H1 (cell line): ENCODE measurements around the gene MTRFR. TPM values are rescaled to one million over a fixed set of nuclear protein-coding genes. Genes with fewer than 3 reads are reported as not detected.

ENCODE experiments used
- CTCF ChIA-PET: fragments of 300-600 bp; sonication (Branson Sonifier 250); formaldehyde crosslinking; loops from one replicate; lab custom pipeline; 2021; ENCODE audit not compliant: partially characterized antibody; lab: Charles Lee
- POLR2A ChIA-PET: fragments of 300-600 bp; sonication (Branson Sonifier 250); formaldehyde crosslinking; loops from one replicate; lab custom pipeline; 2021; ENCODE audit warnings: inconsistent platforms; ENCODE audit not compliant: partially characterized antibody; lab: Charles Lee
- DNase-seq, 2 experiments: peaks; one replicate each; pipeline versions ENCODE4 v3.0.0 to v3.0.0-alpha.2; 2010 to 2022; ENCODE audit warnings: low spot score in 2 of 2, low read depth in 1 of 2, mixed read lengths in 1 of 2
- FAIRE-seq: peaks from 2 replicates; lab custom pipeline; 2011; peaks lifted over from hg19 to GRCh38; lab: Jason Lieb, UNC
- H2AFZ ChIP-seq: 2 replicates; pipeline ENCODE4 v1.8.1; 2012; ENCODE audit warnings: low read length, inconsistent platforms
- H2AK5ac ChIP-seq: 2 replicates; pipeline ENCODE4 v1.6.1; 2013; ENCODE audit warnings: low read depth, low read length
- H2BK120ac ChIP-seq: replicated peaks from 2 replicates; pipeline ENCODE3; 2013; ENCODE audit warnings: low read depth, low read length, inconsistent platforms
- H2BK12ac ChIP-seq: 2 replicates; pipeline ENCODE4 v1.6.1; 2013; ENCODE audit warnings: low read depth, low read length
- H2BK15ac ChIP-seq: 2 replicates; pipeline ENCODE4 v1.6.1; 2013; ENCODE audit warnings: low read length
- H2BK20ac ChIP-seq: 2 replicates; pipeline ENCODE4 v1.6.1; 2013; ENCODE audit warnings: low read length
- H2BK5ac ChIP-seq: 2 replicates; pipeline ENCODE4 v1.6.1; 2013; ENCODE audit warnings: low read depth, low read length
- H3K14ac ChIP-seq: 2 replicates; pipeline ENCODE4 v1.6.1; 2013; ENCODE audit warnings: inconsistent platforms; ENCODE audit not compliant: insufficient read length
- H3K18ac ChIP-seq: 2 replicates; pipeline ENCODE4 v1.6.1; 2013; ENCODE audit warnings: low read length; ENCODE audit errors: extremely low read depth
- H3K23ac ChIP-seq: 2 replicates; pipeline ENCODE4 v1.6.1; 2013; ENCODE audit warnings: inconsistent platforms; ENCODE audit not compliant: insufficient read length
- H3K23me2 ChIP-seq: 2 replicates; pipeline ENCODE4 v1.6.1; 2013; ENCODE audit warnings: low read depth, low read length
- H3K27ac ChIP-seq: 2 replicates; pipeline ENCODE4 v1.6.1; 2011; ENCODE audit warnings: low read depth, low read length, inconsistent platforms
- H3K27me3 ChIP-seq, 4 experiments: replicated peaks in 1 of 4; 1 replicate in 1 of 4; 2 replicates in 3 of 4; pipeline versions ENCODE4 v1.6.1 to v1.8.1; 2011 to 2013; ENCODE audit warnings: low read length in 3 of 4, mild to moderate bottlenecking in 3 of 4, inconsistent platforms in 2 of 4, mixed read lengths in 2 of 4, moderate library complexity in 1 of 4; ENCODE audit not compliant: control insufficient read depth in 3 of 4, insufficient read depth in 3 of 4; ENCODE audit errors: extremely low read depth in 1 of 4
- H3K36me3 ChIP-seq, 4 experiments: 2 replicates each; pipeline versions ENCODE4 v1.6.1 to v1.8.1; 2011 to 2013; ENCODE audit warnings: mild to moderate bottlenecking in 4 of 4, low read length in 3 of 4, moderate library complexity in 2 of 4, control low read depth in 1 of 4, inconsistent platforms in 1 of 4; ENCODE audit not compliant: insufficient read depth in 4 of 4, control insufficient read depth in 2 of 4
- H3K4ac ChIP-seq: replicated peaks from 2 replicates; pipeline ENCODE3; 2013; ENCODE audit warnings: low read length, low read depth, mixed read lengths, inconsistent platforms; ENCODE audit not compliant: insufficient read length
- H3K4me1 ChIP-seq, 4 experiments: replicated peaks in 1 of 4; 1 replicate in 1 of 4; 2 replicates in 3 of 4; pipeline versions ENCODE4 v1.6.1 to v1.8.1; 2011 to 2013; ENCODE audit warnings: low read length in 3 of 4, inconsistent platforms in 2 of 4, mixed read lengths in 1 of 4; ENCODE audit not compliant: insufficient read depth in 4 of 4, control insufficient read depth in 3 of 4
- H3K4me2 ChIP-seq, 2 experiments: 2 replicates each; pipeline versions ENCODE4 v1.6.1 to v1.8.1; 2011 to 2013; ENCODE audit warnings: low read depth in 2 of 2, low read length in 2 of 2, control low read depth in 1 of 2, inconsistent platforms in 1 of 2, mild to moderate bottlenecking in 1 of 2; ENCODE audit not compliant: insufficient read depth in 1 of 2
- H3K4me3 ChIP-seq, 4 experiments: fragments of 200-600, 300-600 bp in 1 of 4; sonication (generic), shearing (Covaris generic), sonication (Bioruptor Twin) in 1 of 4; 2 replicates each; pipeline versions ENCODE4 v1.5.1 to v1.8.1; 2011 to 2016; ENCODE audit warnings: low read length in 4 of 4, low read depth in 3 of 4, control low read depth in 2 of 4, inconsistent platforms in 2 of 4, mild to moderate bottlenecking in 2 of 4, mixed read lengths in 1 of 4, moderate library complexity in 1 of 4; ENCODE audit not compliant: insufficient read depth in 2 of 4; ENCODE audit errors: extremely low read depth in 1 of 4
- H3K56ac ChIP-seq: replicated peaks from 2 replicates; pipeline ENCODE3; 2013; ENCODE audit warnings: low read depth, mild to moderate bottlenecking, mixed read lengths, low read length, inconsistent platforms; ENCODE audit not compliant: insufficient read length
- H3K79me1 ChIP-seq: 2 replicates; pipeline ENCODE4 v1.6.1; 2013; ENCODE audit warnings: low read depth, low read length, control low read depth
- H3K79me2 ChIP-seq, 2 experiments: 2 replicates each; pipeline versions ENCODE4 v1.6.1 to v1.8.1; 2012 to 2013; ENCODE audit warnings: low read length in 2 of 2, mild to moderate bottlenecking in 2 of 2, inconsistent platforms in 1 of 2; ENCODE audit not compliant: insufficient read depth in 2 of 2, control insufficient read depth in 1 of 2
- H3K9ac ChIP-seq, 4 experiments: replicated peaks in 1 of 4; 1 replicate in 1 of 4; 2 replicates in 3 of 4; pipeline versions ENCODE4 v1.6.1 to v1.8.1; 2011 to 2013; ENCODE audit warnings: low read depth in 3 of 4, low read length in 3 of 4, control low read depth in 2 of 4, mild to moderate bottlenecking in 2 of 4, moderate library complexity in 2 of 4, inconsistent platforms in 1 of 4; ENCODE audit errors: extremely low read depth in 1 of 4
- H3K9me3 ChIP-seq, 2 experiments: 2 replicates each; pipeline versions ENCODE4 v1.6.1 to v1.8.1; 2012 to 2013; ENCODE audit warnings: mild to moderate bottlenecking in 2 of 2, moderate library complexity in 2 of 2, control low read depth in 1 of 2, inconsistent platforms in 1 of 2, low read depth in 1 of 2, low read length in 1 of 2, mixed read lengths in 1 of 2; ENCODE audit not compliant: insufficient read depth in 2 of 2
- H4K20me1 ChIP-seq, 2 experiments: replicated peaks in 1 of 2; 2 replicates each; pipeline versions ENCODE3 to v1.8.1; 2011 to 2013; ENCODE audit warnings: inconsistent platforms in 2 of 2, low read length in 2 of 2, mild to moderate bottlenecking in 1 of 2; ENCODE audit not compliant: insufficient read depth in 2 of 2, control insufficient read depth in 1 of 2
- H4K5ac ChIP-seq: 2 replicates; pipeline ENCODE4 v1.6.1; 2013; ENCODE audit warnings: low read length, low read depth, mixed read lengths, inconsistent platforms; ENCODE audit not compliant: insufficient read length
- H4K8ac ChIP-seq: 2 replicates; pipeline ENCODE4 v1.8.0; 2013; ENCODE audit warnings: mild to moderate bottlenecking, moderate library complexity, low read length, inconsistent platforms; ENCODE audit not compliant: insufficient read depth; ENCODE audit errors: extremely low read depth
- H4K91ac ChIP-seq: replicated peaks from 2 replicates; pipeline ENCODE3; 2013; ENCODE audit warnings: low read length, mixed read lengths, inconsistent platforms; ENCODE audit not compliant: insufficient read length
- CREB1 ChIP-seq: IDR thresholded peaks from 2 replicates; pipeline ENCODE4 v1.6.1; 2012; ENCODE audit warnings: inconsistent platforms
- CTBP2 ChIP-seq: IDR thresholded peaks from 2 replicates; pipeline ENCODE4 v1.7.0; 2011; ENCODE audit warnings: borderline replicate concordance, mild to moderate bottlenecking, moderate library complexity, mixed read lengths, low read length; ENCODE audit not compliant: insufficient read depth, insufficient read length
- EZH2 ChIP-seq: fragments of 200-600 bp; sonication (generic); IDR thresholded peaks from 2 replicates; pipeline ENCODE4 v1.7.1; 2012; ENCODE audit warnings: low read depth, mild to moderate bottlenecking, moderate library complexity, low read length, inconsistent platforms; ENCODE audit not compliant: severe bottlenecking
- HDAC2 ChIP-seq, 2 experiments: fragments of 300-600 bp in 1 of 2; sonication (generic) in 1 of 2; IDR thresholded peaks; 2 replicates each; pipeline ENCODE4 v1.6.1; 2011 to 2012; ENCODE audit warnings: low read depth in 2 of 2, low read length in 2 of 2, mild to moderate bottlenecking in 2 of 2, moderate library complexity in 2 of 2, borderline replicate concordance in 1 of 2, inconsistent platforms in 1 of 2
- HDAC6 ChIP-seq: IDR thresholded peaks from one replicate; pipeline ENCODE4 v1.7.1; 2012; ENCODE audit warnings: low read depth, mild to moderate bottlenecking, inconsistent platforms, low read length, moderate library complexity
- NRF1 ChIP-seq: IDR thresholded peaks from 2 replicates; pipeline ENCODE4 v1.6.1; 2011; ENCODE audit warnings: mild to moderate bottlenecking, low read depth, low read length, improper control_type of control experiment
- POU5F1 ChIP-seq: IDR thresholded peaks from 2 replicates; pipeline ENCODE4 v1.6.1; 2011; ENCODE audit warnings: low read depth, mild to moderate bottlenecking, low read length, moderate library complexity
- RFX5 ChIP-seq: IDR thresholded peaks from 2 replicates; pipeline ENCODE4 v1.6.1; 2011; ENCODE audit warnings: low read depth, low read length, improper control_type of control experiment, borderline replicate concordance
- TCF12 ChIP-seq: IDR thresholded peaks from 2 replicates; pipeline ENCODE4 v1.6.1; 2011; ENCODE audit warnings: low read depth, mild to moderate bottlenecking, low read length
- YY1 ChIP-seq: IDR thresholded peaks from 2 replicates; pipeline ENCODE4 v1.6.1; 2011; ENCODE audit warnings: low read depth, mild to moderate bottlenecking, low read length
- WGBS, 2 experiments: shearing (Covaris generic) in 1 of 2; methylation state at CpG; one replicate each; pipeline versions ENCODE4 v1.1.6 to v1.1.7; 2013 to 2015; ENCODE audit warnings: low lambda C conversion rate in 2 of 2, mixed read lengths in 2 of 2, inconsistent platforms in 1 of 2, low coverage in 1 of 2, missing lambda C conversion rate in 1 of 2; ENCODE audit not compliant: insufficient replicate concordance in 2 of 2, insufficient coverage in 1 of 2, insufficient read length in 1 of 2; ENCODE audit errors: extremely low coverage in 1 of 2, missing lambda C conversion rate in 1 of 2; 5-methylcytosine and 5-hydroxymethylcytosine counted together
- polyA plus RNA-seq, 7 experiments: library from polyadenylated mRNA; depleted of rRNA in 3 of 7; stranded (reverse) in 5 of 7; unstranded in 2 of 7; fragments of >200 nt in 5 of 7; fragments of 200-250 nt in 2 of 7; gene quantifications; 1 replicate in 5 of 7; 2 replicates in 1 of 7; 4 replicates in 1 of 7; pipeline versions ENCODE4 v1.2.1 to v1.2.3, GENCODE V29; 2011 to 2013; ENCODE audit warnings: missing spikeins in 2 of 7, mixed read lengths in 2 of 7
- total RNA-seq: library from RNA; stranded (reverse); fragmentation: NEBNext Ultra II Directional; extraction: Animal tissue kit (Norgen Biotek cat#: 25700); gene quantifications from 2 replicates; pipeline ENCODE4 v1.2.1, GENCODE V29; 2021

Gene MTRFR
- total and polyA plus RNA-seq, 2 of the 8 experiments (the other 6 are each of a cell fraction or from before 2014, with no cell fraction given): 9.2 to 12.9 TPM

- Histone ChIP-seq H4K91ac (no peak overlapping the region), H3K4me1 (no peaks in the 10 kb centered on the region), H3K18ac (no peak overlapping the region), H2AFZ (no peak overlapping the region), H3K27me3 (no peaks in the 10 kb centered on the region), H3K4ac (no peak overlapping the region), H2BK12ac (no peak overlapping the region), H3K27ac (no peak overlapping the region), H3K56ac (no peak overlapping the region), H3K79me2 (no peaks in the 10 kb centered on the region), H4K5ac (no peak overlapping the region), H2BK120ac (no peak overlapping the region), H2BK20ac (no peak overlapping the region), H3K9ac (no peak overlapping the region), H4K8ac (no peak overlapping the region), H2BK15ac (no peak overlapping the region), H3K36me3 (no peaks in the 10 kb centered on the region), H3K9me3 (no peaks in the 10 kb centered on the region), H3K23me2 (no peaks in the 10 kb centered on the region), H3K4me3 (no peak overlapping the region), H2BK5ac (no peak overlapping the region), H3K79me1 (no peaks in the 10 kb centered on the region), H3K4me2 (no peak overlapping the region), H4K20me1 (no peaks in the 10 kb centered on the region), H3K23ac (no peak overlapping the region), H2AK5ac (no peak overlapping the region), H3K14ac (no peak overlapping the region)
- POLR2A ChIA-PET: interaction anchor here (0.6 to 1.3 kb wide), 5 partner anchors 9 to 55 kb away, joined by 3 to 7 read pairs (median 3); no protein-coding TSS in a partner anchor
- no peak for DNase-seq
- FAIRE-seq: no peak
- WGBS, 2 experiments: 89% methylated on average over 2 of the region's 2 CpGs; no CpG with 5 or more reads in 1 of the 2 experiments
- CTCF ChIA-PET: interaction anchor here (0.6 to 1.4 kb wide), 3 partner anchors 35 to 1474 kb away, joined by 3 to 5 read pairs (median 3); no protein-coding TSS in a partner anchor
- TF ChIP-seq CREB1: no peak
- no peak for TF ChIP-seq CTBP2
- no peak for TF ChIP-seq HDAC6
- no peak for TF ChIP-seq HDAC2 (IDR thresholded peaks at IDR 0.05; ENCODE audit: borderline replicate concordance in 1 of 2, low read depth in 2 of 2, low read length in 2 of 2)
- TF ChIP-seq EZH2: no peak
- TF ChIP-seq RFX5: no peak
- no peak for TF ChIP-seq NRF1
- TF ChIP-seq POU5F1: no peak
- no peak for TF ChIP-seq TCF12
- no peak for TF ChIP-seq YY1
These were observed 44.9 kb downstream of the MTRFR start for GRCh38 chr12:123278101-123278627.
